H1 (cell line): ENCODE measurements around the gene MSANTD2. TPM values are rescaled to one million over a fixed set of nuclear protein-coding genes. Genes with fewer than 3 reads are reported as not detected.

Experiments used
- CTCF ChIA-PET: fragments of 300-600 bp; sonication (Branson Sonifier 250); formaldehyde crosslinking; loops from one replicate; lab custom pipeline; 2021; ENCODE audit not compliant: partially characterized antibody; lab: Charles Lee
- POLR2A ChIA-PET: fragments of 300-600 bp; sonication (Branson Sonifier 250); formaldehyde crosslinking; loops from one replicate; lab custom pipeline; 2021; ENCODE audit warnings: inconsistent platforms; ENCODE audit not compliant: partially characterized antibody; lab: Charles Lee
- DNase-seq, 2 experiments: peaks; one replicate each; pipeline versions ENCODE4 v3.0.0 to v3.0.0-alpha.2; 2010 to 2022; ENCODE audit warnings: low spot score in 2 of 2, low read depth in 1 of 2, mixed read lengths in 1 of 2
- FAIRE-seq: peaks from 2 replicates; lab custom pipeline; 2011; peaks lifted over from hg19 to GRCh38; lab: Jason Lieb, UNC
- H2AFZ ChIP-seq: 2 replicates; pipeline ENCODE4 v1.8.1; 2012; ENCODE audit warnings: low read length, inconsistent platforms
- H2AK5ac ChIP-seq: 2 replicates; pipeline ENCODE4 v1.6.1; 2013; ENCODE audit warnings: low read depth, low read length
- H2BK120ac ChIP-seq: replicated peaks from 2 replicates; pipeline ENCODE3; 2013; ENCODE audit warnings: low read depth, low read length, inconsistent platforms
- H2BK12ac ChIP-seq: 2 replicates; pipeline ENCODE4 v1.6.1; 2013; ENCODE audit warnings: low read depth, low read length
- H2BK15ac ChIP-seq: 2 replicates; pipeline ENCODE4 v1.6.1; 2013; ENCODE audit warnings: low read length
- H2BK20ac ChIP-seq: 2 replicates; pipeline ENCODE4 v1.6.1; 2013; ENCODE audit warnings: low read length
- H2BK5ac ChIP-seq: 2 replicates; pipeline ENCODE4 v1.6.1; 2013; ENCODE audit warnings: low read depth, low read length
- H3K14ac ChIP-seq: 2 replicates; pipeline ENCODE4 v1.6.1; 2013; ENCODE audit warnings: inconsistent platforms; ENCODE audit not compliant: insufficient read length
- H3K18ac ChIP-seq: 2 replicates; pipeline ENCODE4 v1.6.1; 2013; ENCODE audit warnings: low read length; ENCODE audit errors: extremely low read depth
- H3K23ac ChIP-seq: 2 replicates; pipeline ENCODE4 v1.6.1; 2013; ENCODE audit warnings: inconsistent platforms; ENCODE audit not compliant: insufficient read length
- H3K23me2 ChIP-seq: 2 replicates; pipeline ENCODE4 v1.6.1; 2013; ENCODE audit warnings: low read depth, low read length
- H3K27ac ChIP-seq: 2 replicates; pipeline ENCODE4 v1.6.1; 2011; ENCODE audit warnings: low read depth, low read length, inconsistent platforms
- H3K27me3 ChIP-seq, 4 experiments: replicated peaks in 1 of 4; 1 replicate in 1 of 4; 2 replicates in 3 of 4; pipeline versions ENCODE4 v1.6.1 to v1.8.1; 2011 to 2013; ENCODE audit warnings: low read length in 3 of 4, mild to moderate bottlenecking in 3 of 4, inconsistent platforms in 2 of 4, mixed read lengths in 2 of 4, moderate library complexity in 1 of 4; ENCODE audit not compliant: control insufficient read depth in 3 of 4, insufficient read depth in 3 of 4; ENCODE audit errors: extremely low read depth in 1 of 4
- H3K36me3 ChIP-seq, 4 experiments: 2 replicates each; pipeline versions ENCODE4 v1.6.1 to v1.8.1; 2011 to 2013; ENCODE audit warnings: mild to moderate bottlenecking in 4 of 4, low read length in 3 of 4, moderate library complexity in 2 of 4, control low read depth in 1 of 4, inconsistent platforms in 1 of 4; ENCODE audit not compliant: insufficient read depth in 4 of 4, control insufficient read depth in 2 of 4
- H3K4ac ChIP-seq: replicated peaks from 2 replicates; pipeline ENCODE3; 2013; ENCODE audit warnings: low read length, low read depth, mixed read lengths, inconsistent platforms; ENCODE audit not compliant: insufficient read length
- H3K4me1 ChIP-seq, 4 experiments: replicated peaks in 1 of 4; 1 replicate in 1 of 4; 2 replicates in 3 of 4; pipeline versions ENCODE4 v1.6.1 to v1.8.1; 2011 to 2013; ENCODE audit warnings: low read length in 3 of 4, inconsistent platforms in 2 of 4, mixed read lengths in 1 of 4; ENCODE audit not compliant: insufficient read depth in 4 of 4, control insufficient read depth in 3 of 4
- H3K4me2 ChIP-seq, 2 experiments: 2 replicates each; pipeline versions ENCODE4 v1.6.1 to v1.8.1; 2011 to 2013; ENCODE audit warnings: low read depth in 2 of 2, low read length in 2 of 2, control low read depth in 1 of 2, inconsistent platforms in 1 of 2, mild to moderate bottlenecking in 1 of 2; ENCODE audit not compliant: insufficient read depth in 1 of 2
- H3K4me3 ChIP-seq, 4 experiments: fragments of 200-600, 300-600 bp in 1 of 4; sonication (generic), shearing (Covaris generic), sonication (Bioruptor Twin) in 1 of 4; 2 replicates each; pipeline versions ENCODE4 v1.5.1 to v1.8.1; 2011 to 2016; ENCODE audit warnings: low read length in 4 of 4, low read depth in 3 of 4, control low read depth in 2 of 4, inconsistent platforms in 2 of 4, mild to moderate bottlenecking in 2 of 4, mixed read lengths in 1 of 4, moderate library complexity in 1 of 4; ENCODE audit not compliant: insufficient read depth in 2 of 4; ENCODE audit errors: extremely low read depth in 1 of 4
- H3K56ac ChIP-seq: replicated peaks from 2 replicates; pipeline ENCODE3; 2013; ENCODE audit warnings: low read depth, mild to moderate bottlenecking, mixed read lengths, low read length, inconsistent platforms; ENCODE audit not compliant: insufficient read length
- H3K79me1 ChIP-seq: 2 replicates; pipeline ENCODE4 v1.6.1; 2013; ENCODE audit warnings: low read depth, low read length, control low read depth
- H3K79me2 ChIP-seq, 2 experiments: 2 replicates each; pipeline versions ENCODE4 v1.6.1 to v1.8.1; 2012 to 2013; ENCODE audit warnings: low read length in 2 of 2, mild to moderate bottlenecking in 2 of 2, inconsistent platforms in 1 of 2; ENCODE audit not compliant: insufficient read depth in 2 of 2, control insufficient read depth in 1 of 2
- H3K9ac ChIP-seq, 4 experiments: replicated peaks in 1 of 4; 1 replicate in 1 of 4; 2 replicates in 3 of 4; pipeline versions ENCODE4 v1.6.1 to v1.8.1; 2011 to 2013; ENCODE audit warnings: low read depth in 3 of 4, low read length in 3 of 4, control low read depth in 2 of 4, mild to moderate bottlenecking in 2 of 4, moderate library complexity in 2 of 4, inconsistent platforms in 1 of 4; ENCODE audit errors: extremely low read depth in 1 of 4
- H3K9me3 ChIP-seq, 2 experiments: 2 replicates each; pipeline versions ENCODE4 v1.6.1 to v1.8.1; 2012 to 2013; ENCODE audit warnings: mild to moderate bottlenecking in 2 of 2, moderate library complexity in 2 of 2, control low read depth in 1 of 2, inconsistent platforms in 1 of 2, low read depth in 1 of 2, low read length in 1 of 2, mixed read lengths in 1 of 2; ENCODE audit not compliant: insufficient read depth in 2 of 2
- H4K20me1 ChIP-seq, 2 experiments: replicated peaks in 1 of 2; 2 replicates each; pipeline versions ENCODE3 to v1.8.1; 2011 to 2013; ENCODE audit warnings: inconsistent platforms in 2 of 2, low read length in 2 of 2, mild to moderate bottlenecking in 1 of 2; ENCODE audit not compliant: insufficient read depth in 2 of 2, control insufficient read depth in 1 of 2
- H4K5ac ChIP-seq: 2 replicates; pipeline ENCODE4 v1.6.1; 2013; ENCODE audit warnings: low read length, low read depth, mixed read lengths, inconsistent platforms; ENCODE audit not compliant: insufficient read length
- H4K8ac ChIP-seq: 2 replicates; pipeline ENCODE4 v1.8.0; 2013; ENCODE audit warnings: mild to moderate bottlenecking, moderate library complexity, low read length, inconsistent platforms; ENCODE audit not compliant: insufficient read depth; ENCODE audit errors: extremely low read depth
- H4K91ac ChIP-seq: replicated peaks from 2 replicates; pipeline ENCODE3; 2013; ENCODE audit warnings: low read length, mixed read lengths, inconsistent platforms; ENCODE audit not compliant: insufficient read length
- ATF2 ChIP-seq: IDR thresholded peaks from 2 replicates; pipeline ENCODE4 v1.6.1; 2012; ENCODE audit warnings: low read length, inconsistent platforms
- CEBPB ChIP-seq: IDR thresholded peaks from 2 replicates; pipeline ENCODE4 v1.6.1; 2012; ENCODE audit warnings: low read depth, low read length
- PHF8 ChIP-seq: fragments of 200-600 bp; sonication (generic); conservative IDR thresholded peaks from 2 replicates; pipeline ENCODE4 v1.7.1; 2012; ENCODE audit warnings: low read depth, mild to moderate bottlenecking, inconsistent platforms, low read length, moderate library complexity
- RFX5 ChIP-seq: IDR thresholded peaks from 2 replicates; pipeline ENCODE4 v1.6.1; 2011; ENCODE audit warnings: low read depth, low read length, improper control_type of control experiment, borderline replicate concordance
- WGBS, 2 experiments: shearing (Covaris generic) in 1 of 2; methylation state at CpG; one replicate each; pipeline versions ENCODE4 v1.1.6 to v1.1.7; 2013 to 2015; ENCODE audit warnings: low lambda C conversion rate in 2 of 2, mixed read lengths in 2 of 2, inconsistent platforms in 1 of 2, low coverage in 1 of 2, missing lambda C conversion rate in 1 of 2; ENCODE audit not compliant: insufficient replicate concordance in 2 of 2, insufficient coverage in 1 of 2, insufficient read length in 1 of 2; ENCODE audit errors: extremely low coverage in 1 of 2, missing lambda C conversion rate in 1 of 2; 5-methylcytosine and 5-hydroxymethylcytosine counted together
- polyA plus RNA-seq, 7 experiments: library from polyadenylated mRNA; depleted of rRNA in 3 of 7; stranded (reverse) in 5 of 7; unstranded in 2 of 7; fragments of >200 nt in 5 of 7; fragments of 200-250 nt in 2 of 7; gene quantifications; 1 replicate in 5 of 7; 2 replicates in 1 of 7; 4 replicates in 1 of 7; pipeline versions ENCODE4 v1.2.1 to v1.2.3, GENCODE V29; 2011 to 2013; ENCODE audit warnings: missing spikeins in 2 of 7, mixed read lengths in 2 of 7
- total RNA-seq: library from RNA; stranded (reverse); fragmentation: NEBNext Ultra II Directional; extraction: Animal tissue kit (Norgen Biotek cat#: 25700); gene quantifications from 2 replicates; pipeline ENCODE4 v1.2.1, GENCODE V29; 2021
- TF ChIP-seq, protein P1 (sequence below): IDR thresholded peaks from 2 replicates; pipeline ENCODE4 v1.6.1; 2012; ENCODE audit warnings: inconsistent platforms

Gene MSANTD2
- total and polyA plus RNA-seq, 2 of the 8 experiments (the other 6 are each of a cell fraction or from before 2014, with no cell fraction given) = 8.2 to 15.9 TPM

DNA sequence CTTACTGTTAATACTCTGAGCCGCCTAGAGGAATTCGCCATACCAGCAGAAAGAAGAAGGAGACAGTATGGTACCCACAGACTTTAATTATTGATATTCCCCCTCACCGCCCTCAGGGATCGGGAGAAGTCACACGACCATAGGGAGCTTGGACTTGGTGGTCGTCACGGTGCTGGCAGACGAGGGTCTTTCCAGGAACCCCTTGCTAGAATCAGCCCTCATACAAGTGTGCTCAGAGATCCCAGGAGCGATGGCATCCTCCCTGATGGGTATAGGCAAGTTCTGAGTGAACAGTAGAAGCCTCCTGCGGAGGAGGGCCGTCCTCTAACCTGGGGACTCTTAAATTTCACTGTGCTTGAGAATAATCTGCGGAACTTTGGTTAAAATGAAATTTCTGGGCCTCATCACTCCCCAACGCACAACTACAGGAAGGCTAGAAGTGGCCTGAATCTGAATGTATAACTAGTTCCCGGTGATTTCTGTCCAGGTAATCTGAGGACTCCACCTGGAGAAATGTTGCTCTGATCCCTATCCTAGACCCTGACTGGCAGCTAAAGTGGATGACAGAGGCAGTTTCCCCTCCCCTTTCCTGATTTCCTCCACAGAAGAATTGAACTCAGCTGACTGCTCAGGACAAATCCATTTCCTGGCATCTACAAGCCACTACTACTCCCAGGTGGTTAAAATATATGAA is 52.7 kb downstream of the MSANTD2 start:
- no peak overlapping the region for H2AFZ ChIP-seq
- no peak overlapping the region for H3K18ac ChIP-seq
- no peak overlapping the region for H3K27ac ChIP-seq
- H3K9me3 ChIP-seq = no peaks in the 10 kb centered on the region
- peak overlapping the region in 3 of 4 experiments; percentile 23 to 78 (median 76); a peak in 5 of 8 replicates for H3K4me3 ChIP-seq
- H3K79me1 ChIP-seq = no peaks in the 10 kb centered on the region
- no peak overlapping the region for H4K5ac ChIP-seq
- no peak overlapping the region for H2BK12ac ChIP-seq
- no peak overlapping the region for H2BK20ac ChIP-seq
- no peak for FAIRE-seq
- no peak overlapping the region for H3K4ac ChIP-seq
- ChIA-PET CTCF (interaction anchor here (0.9 to 28.0 kb wide), 11 partner anchors 8 to 119 kb away, joined by 3 to 382 read pairs (median 7); partner anchors contain the start of genes ESAM, NRGN and VSIG2), POLR2A (interaction anchor here (1.2 to 3.0 kb wide), 3 partner anchors 9 to 52 kb away, joined by 5 to 9 read pairs (median 7); partner anchors contain the start of gene MSANTD2)
- DNase-seq = no peak
- no peak overlapping the region for H2AK5ac ChIP-seq
- no peak overlapping the region for H3K9ac ChIP-seq
- H3K56ac ChIP-seq = no peak overlapping the region
- no peaks in the 10 kb centered on the region for H3K79me2 ChIP-seq
- H3K4me2 ChIP-seq = peak overlapping the region; percentile 62 to 83
- no peak overlapping the region for H2BK15ac ChIP-seq
- 10% methylated on average over 14 of the region's 14 CpGs; no CpG with 5 or more reads in 1 of the 2 experiments for WGBS, 2 experiments
- no peak overlapping the region for H4K91ac ChIP-seq
- peaks cover 92 to 99% (median 97%) of the 10 kb centered on the region in 4 experiments for H3K27me3 ChIP-seq
- no peak overlapping the region for H2BK5ac ChIP-seq
- H3K23me2 ChIP-seq = peaks cover 11% of the 10 kb centered on the region; the same call in 1 of the 2 replicates
- H3K23ac ChIP-seq = no peak overlapping the region
- H3K36me3 ChIP-seq = no peaks in the 10 kb centered on the region
- no peak overlapping the region for H3K14ac ChIP-seq
- H4K20me1 ChIP-seq = peaks cover 11 to 24% of the 10 kb centered on the region in 2 experiments
- peaks cover 0 to 27% (median 17%) of the 10 kb centered on the region in 4 experiments; a peak in 6 of 7 replicates for H3K4me1 ChIP-seq
- no peak overlapping the region for H4K8ac ChIP-seq
- no peak overlapping the region for H2BK120ac ChIP-seq
- TF ChIP-seq PHF8 (no peak), ATF2 (no peak), CEBPB (no peak), RFX5 (no peak)
- TF ChIP-seq, protein P1, sequence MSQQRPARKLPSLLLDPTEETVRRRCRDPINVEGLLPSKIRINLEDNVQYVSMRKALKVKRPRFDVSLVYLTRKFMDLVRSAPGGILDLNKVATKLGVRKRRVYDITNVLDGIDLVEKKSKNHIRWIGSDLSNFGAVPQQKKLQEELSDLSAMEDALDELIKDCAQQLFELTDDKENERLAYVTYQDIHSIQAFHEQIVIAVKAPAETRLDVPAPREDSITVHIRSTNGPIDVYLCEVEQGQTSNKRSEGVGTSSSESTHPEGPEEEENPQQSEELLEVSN = no peak
